ENCODE measurements around the gene HMCN2. TPM values are rescaled to one million over a fixed set of nuclear protein-coding genes. Genes with fewer than 3 reads are reported as not detected.

HMCN2 gene
- total and polyA plus RNA-seq, 2 donors from 2014 or later: 0.99 to 8.6 TPM

DNA sequence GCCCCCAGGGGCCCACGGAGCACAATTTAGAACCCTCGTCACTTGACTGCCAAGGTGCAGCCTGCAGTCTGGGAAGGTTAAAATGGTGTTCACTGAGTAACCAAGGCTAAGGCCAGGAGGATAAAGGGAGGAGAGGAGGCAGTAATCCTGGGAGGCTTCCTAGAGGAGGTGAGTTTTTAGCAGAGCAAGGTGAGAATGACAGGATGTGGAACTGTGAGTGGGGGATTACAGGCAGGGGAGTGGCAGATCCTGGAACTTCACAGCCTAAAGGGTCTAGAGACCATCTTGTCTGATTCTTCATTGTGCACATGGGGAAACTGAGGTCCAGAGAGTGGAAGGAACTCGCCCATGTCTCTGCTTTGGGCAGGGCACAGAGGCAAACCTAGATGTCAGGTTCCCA, 136.7 kb downstream of the HMCN2 start:
- no peak overlapping the region for H3K27ac ChIP-seq (ENCODE audit: low read depth in 2 of 2, low read length in 2 of 2)
- no peak overlapping the region for H3K9ac ChIP-seq (ENCODE audit: low read length in 3 of 3)
- H3K4me3 ChIP-seq (ENCODE audit: low read length in 3 of 3): no peak overlapping the region
- intact Hi-C loops (cut with DNase I): no loop called here
- FAIRE-seq (no peak), DNase-seq (no peak)
- H3K36me3 ChIP-seq (ENCODE audit: control insufficient read depth in 2 of 3, insufficient read depth in 3 of 3, low read length in 3 of 3): no peaks in the 10 kb centered on the region
- TF ChIP-seq, protein P1, sequence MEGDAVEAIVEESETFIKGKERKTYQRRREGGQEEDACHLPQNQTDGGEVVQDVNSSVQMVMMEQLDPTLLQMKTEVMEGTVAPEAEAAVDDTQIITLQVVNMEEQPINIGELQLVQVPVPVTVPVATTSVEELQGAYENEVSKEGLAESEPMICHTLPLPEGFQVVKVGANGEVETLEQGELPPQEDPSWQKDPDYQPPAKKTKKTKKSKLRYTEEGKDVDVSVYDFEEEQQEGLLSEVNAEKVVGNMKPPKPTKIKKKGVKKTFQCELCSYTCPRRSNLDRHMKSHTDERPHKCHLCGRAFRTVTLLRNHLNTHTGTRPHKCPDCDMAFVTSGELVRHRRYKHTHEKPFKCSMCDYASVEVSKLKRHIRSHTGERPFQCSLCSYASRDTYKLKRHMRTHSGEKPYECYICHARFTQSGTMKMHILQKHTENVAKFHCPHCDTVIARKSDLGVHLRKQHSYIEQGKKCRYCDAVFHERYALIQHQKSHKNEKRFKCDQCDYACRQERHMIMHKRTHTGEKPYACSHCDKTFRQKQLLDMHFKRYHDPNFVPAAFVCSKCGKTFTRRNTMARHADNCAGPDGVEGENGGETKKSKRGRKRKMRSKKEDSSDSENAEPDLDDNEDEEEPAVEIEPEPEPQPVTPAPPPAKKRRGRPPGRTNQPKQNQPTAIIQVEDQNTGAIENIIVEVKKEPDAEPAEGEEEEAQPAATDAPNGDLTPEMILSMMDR (IDR thresholded peaks at IDR 0.05; ENCODE audit: borderline replicate concordance, extremely low read depth, insufficient read depth): no peak
- H3K27me3 ChIP-seq (ENCODE audit: control insufficient read depth, insufficient read depth, low read length): no peaks in the 10 kb centered on the region
- H3K4me1 ChIP-seq (ENCODE audit: control insufficient read depth in 2 of 3, insufficient read depth in 2 of 3, low read depth in 1 of 3, low read length in 3 of 3): peaks cover 0 to 3% (median 0%) of the 10 kb centered on the region in 3 donors
- no peaks in the 10 kb centered on the region for H3K9me3 ChIP-seq (ENCODE audit: control insufficient read depth in 2 of 3, insufficient read depth in 1 of 3, low read length in 3 of 3)

DNA sequence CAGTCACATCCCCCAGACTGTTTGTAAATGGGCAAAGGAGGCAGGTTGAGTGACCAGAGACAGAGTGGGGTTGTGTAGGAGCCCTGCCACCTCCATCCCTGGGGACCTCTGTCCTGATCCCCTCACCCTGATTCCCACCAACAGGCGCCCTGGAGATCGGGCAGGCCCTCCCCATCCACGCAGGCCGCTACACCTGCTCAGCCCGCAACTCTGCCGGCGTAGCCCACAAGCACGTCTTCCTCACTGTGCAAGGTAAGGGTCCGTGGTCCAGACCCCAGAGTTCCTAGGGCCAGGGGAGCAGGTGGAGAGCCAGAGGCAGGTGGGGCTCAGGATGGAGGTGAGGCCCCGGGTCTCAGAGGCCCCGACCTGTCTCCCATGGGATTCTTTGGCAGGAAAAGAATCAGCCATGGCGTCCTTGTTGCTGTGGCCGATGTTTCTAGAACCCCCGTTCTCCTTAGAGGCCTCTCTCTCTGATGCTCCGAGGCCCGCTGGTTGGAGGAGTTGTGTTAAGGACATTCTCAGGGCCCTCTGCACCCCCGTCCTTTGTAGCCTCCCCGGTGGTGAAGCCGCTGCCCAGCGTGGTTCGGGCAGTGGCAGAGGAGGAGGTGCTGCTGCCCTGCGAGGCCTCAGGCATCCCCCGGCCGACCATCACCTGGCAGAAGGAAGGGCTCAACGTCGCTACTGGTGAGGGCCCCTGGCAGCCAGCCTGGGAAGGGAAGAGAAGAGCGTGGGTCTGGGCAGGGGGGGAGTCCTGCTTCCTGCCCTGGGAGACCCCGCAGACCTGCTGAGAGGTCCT, 137.3 kb downstream of the HMCN2 start:
- no peaks in the 10 kb centered on the region for H3K9me3 ChIP-seq (ENCODE audit: control insufficient read depth in 2 of 3, insufficient read depth in 1 of 3, low read length in 3 of 3)
- H3K27me3 ChIP-seq (ENCODE audit: control insufficient read depth, insufficient read depth, low read length): no peaks in the 10 kb centered on the region
- no peaks in the 10 kb centered on the region for H3K36me3 ChIP-seq (ENCODE audit: control insufficient read depth in 2 of 3, insufficient read depth in 3 of 3, low read length in 3 of 3)
- TF ChIP-seq, protein P1 (IDR thresholded peaks at IDR 0.05; ENCODE audit: borderline replicate concordance, extremely low read depth, insufficient read depth): no peak
- intact Hi-C loops (cut with DNase I): no loop called here
- DNase-seq (no peak), FAIRE-seq (no peak)
- no peak overlapping the region for H3K27ac ChIP-seq (ENCODE audit: low read depth in 2 of 2, low read length in 2 of 2)
- no peak overlapping the region for H3K9ac ChIP-seq (ENCODE audit: low read length in 3 of 3)
- no peak overlapping the region for H3K4me3 ChIP-seq (ENCODE audit: low read length in 3 of 3)
- peaks cover 0 to 3% (median 0%) of the 10 kb centered on the region in 3 donors for H3K4me1 ChIP-seq (ENCODE audit: control insufficient read depth in 2 of 3, insufficient read depth in 2 of 3, low read depth in 1 of 3, low read length in 3 of 3)

DNA sequence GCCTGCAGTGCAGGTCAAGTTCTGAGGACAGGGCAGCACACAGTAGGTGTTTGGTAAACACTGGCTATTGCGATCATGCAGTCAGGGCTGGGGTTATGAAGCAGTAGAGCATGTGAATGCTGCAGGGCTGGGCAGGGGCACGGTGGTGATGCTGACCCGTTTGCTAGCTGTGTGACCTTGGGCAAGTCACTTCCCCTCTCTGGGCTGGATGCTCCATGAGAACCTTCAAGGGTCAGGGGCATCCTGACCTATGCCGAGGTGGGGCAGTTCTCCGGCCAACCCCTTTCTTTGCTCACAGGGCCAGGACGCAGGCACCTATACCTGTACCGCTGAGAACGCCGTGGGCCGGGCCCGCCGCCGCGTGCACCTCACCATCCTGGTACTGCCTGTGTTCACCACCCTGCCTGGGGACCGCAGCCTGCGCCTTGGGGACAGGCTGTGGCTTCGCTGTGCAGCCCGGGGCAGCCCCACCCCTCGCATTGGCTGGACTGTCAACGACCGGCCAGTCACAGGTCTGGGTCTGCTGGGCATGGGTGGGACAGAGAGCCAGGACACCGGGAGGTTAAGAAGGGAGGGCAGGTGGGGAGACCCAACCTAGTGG, 140.2 kb downstream of the HMCN2 start:
- no peak for FAIRE-seq
- H3K36me3 ChIP-seq (ENCODE audit: control insufficient read depth in 2 of 3, insufficient read depth in 3 of 3, low read length in 3 of 3): no peaks in the 10 kb centered on the region
- DNase-seq: no peak
- H3K9ac ChIP-seq (ENCODE audit: low read length in 3 of 3): no peak overlapping the region
- no peak overlapping the region for H3K27ac ChIP-seq (ENCODE audit: low read depth in 2 of 2, low read length in 2 of 2)
- no peaks in the 10 kb centered on the region for H3K27me3 ChIP-seq (ENCODE audit: control insufficient read depth, insufficient read depth, low read length)
- H3K9me3 ChIP-seq (ENCODE audit: control insufficient read depth in 2 of 3, insufficient read depth in 1 of 3, low read length in 3 of 3): no peaks in the 10 kb centered on the region
- no peak overlapping the region for H3K4me3 ChIP-seq (ENCODE audit: low read length in 3 of 3)
- TF ChIP-seq, protein P1 (IDR thresholded peaks at IDR 0.05; ENCODE audit: borderline replicate concordance, extremely low read depth, insufficient read depth): no peak
- H3K4me1 ChIP-seq (ENCODE audit: control insufficient read depth in 2 of 3, insufficient read depth in 2 of 3, low read depth in 1 of 3, low read length in 3 of 3): no peaks in the 10 kb centered on the region
- intact Hi-C loops (cut with DNase I): no loop called here
